Adipocyte (in vitro differentiated cells): ENCODE results near the gene PREPL.

Source experiments
- DNase-seq: peaks from one replicate; pipeline ENCODE4 v3.0.0-alpha.2; 2015; ENCODE audit warnings: low read depth
- H3K27me3 ChIP-seq: replicated peaks from 2 replicates; pipeline ENCODE4 v1.7.0; 2013; ENCODE audit warnings: mild to moderate bottlenecking, low read length, moderate library complexity; ENCODE audit not compliant: control insufficient read depth, insufficient read depth
- H3K36me3 ChIP-seq: 2 replicates; pipeline ENCODE4 v1.7.0; 2013; ENCODE audit warnings: low read length, mild to moderate bottlenecking, moderate library complexity; ENCODE audit not compliant: control insufficient read depth, insufficient read depth, severe bottlenecking
- H3K4me1 ChIP-seq: 2 replicates; pipeline ENCODE4 v1.7.0; 2013; ENCODE audit warnings: mild to moderate bottlenecking, low read length, moderate library complexity; ENCODE audit not compliant: control insufficient read depth, insufficient read depth
- H3K4me3 ChIP-seq: 2 replicates; pipeline ENCODE4 v1.7.0; 2013; ENCODE audit warnings: mild to moderate bottlenecking, low read length, moderate library complexity
- H3K9ac ChIP-seq: 2 replicates; pipeline ENCODE4 v1.7.0; 2013; ENCODE audit warnings: mild to moderate bottlenecking, low read length, moderate library complexity
- H3K9me3 ChIP-seq: 2 replicates; pipeline ENCODE4 v1.7.0; 2013; ENCODE audit warnings: mild to moderate bottlenecking, low read length, moderate library complexity; ENCODE audit not compliant: control insufficient read depth

The PREPL gene

GRCh38 chr2:44347526-44347925 lies 13.8 kb downstream of the PREPL start:
- H3K9me3 ChIP-seq, result no peaks in the 10 kb centered on the region
- peaks cover 33% of the 10 kb centered on the region for H3K36me3 ChIP-seq
- H3K4me3 ChIP-seq, result peak overlapping the region; percentile 57
- peak overlapping the region; percentile 1 for H3K9ac ChIP-seq
- peak; percentile 28 for DNase-seq
- no peaks in the 10 kb centered on the region for H3K27me3 ChIP-seq
- H3K4me1 ChIP-seq, result peaks cover 46% of the 10 kb centered on the region

DNA sequence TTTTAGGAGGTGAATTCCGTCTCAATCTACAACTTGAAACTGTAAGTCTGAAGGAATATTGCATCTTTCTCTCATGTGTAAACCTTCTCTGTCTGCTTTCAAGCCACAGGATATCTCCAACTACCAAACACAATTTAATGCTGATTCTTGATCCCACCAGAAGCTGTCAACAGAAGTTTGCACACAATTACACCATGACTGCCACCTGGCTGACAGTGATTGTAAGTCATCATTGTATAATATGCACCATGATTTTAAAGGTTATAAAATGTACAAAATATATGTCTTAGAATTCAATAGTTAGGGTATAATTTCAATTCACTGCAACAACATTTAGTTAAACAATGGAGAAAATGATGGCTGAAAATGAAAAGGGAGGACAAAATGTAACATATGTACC lies 18.4 kb downstream of the PREPL start:
- Histone ChIP-seq H3K4me1 (peaks cover 9% of the 10 kb centered on the region), H3K9me3 (no peaks in the 10 kb centered on the region), H3K36me3 (peaks cover 75% of the 10 kb centered on the region), H3K9ac (no peak overlapping the region), H3K27me3 (no peaks in the 10 kb centered on the region), H3K4me3 (no peak overlapping the region)
- no peak for DNase-seq

DNA sequence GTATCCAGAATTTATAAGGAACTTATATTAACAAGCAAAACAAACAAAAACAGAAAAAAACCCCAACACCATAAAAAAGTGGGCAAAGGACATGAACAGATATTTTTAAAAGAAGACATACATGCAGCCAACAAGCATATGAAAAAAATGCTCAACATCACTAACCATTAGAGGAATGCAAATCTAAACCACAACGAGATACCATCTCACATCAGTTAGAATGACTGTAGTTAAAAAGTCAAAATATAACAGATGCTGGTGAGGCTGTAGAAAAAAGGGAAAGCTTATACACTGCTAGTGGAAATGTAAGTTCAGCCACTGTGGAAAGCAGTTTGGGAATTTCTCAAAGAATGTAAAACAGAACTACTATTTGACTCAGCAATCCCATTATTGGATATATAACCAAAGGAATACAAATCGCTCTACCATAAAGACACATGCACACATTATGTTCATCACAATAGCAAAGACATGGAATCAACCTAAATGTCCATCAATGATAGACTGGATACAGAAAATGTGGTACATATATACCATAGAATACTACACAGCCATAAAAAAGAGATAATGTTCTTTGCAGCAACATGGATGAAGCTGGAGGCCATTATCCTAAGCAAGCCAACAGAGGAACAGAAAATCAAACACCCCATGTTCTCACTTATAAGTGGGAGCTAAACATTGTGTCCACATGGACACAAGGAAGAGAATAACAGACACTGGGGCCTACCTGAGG lies 25.3 kb downstream of the PREPL start:
- H3K9ac ChIP-seq, result no peak overlapping the region
- H3K4me3 ChIP-seq, result no peak overlapping the region
- H3K4me1 ChIP-seq, result peaks cover 1% of the 10 kb centered on the region
- peaks cover 61% of the 10 kb centered on the region for H3K36me3 ChIP-seq
- no peaks in the 10 kb centered on the region for H3K27me3 ChIP-seq
- peak; percentile 32 for DNase-seq
- no peaks in the 10 kb centered on the region for H3K9me3 ChIP-seq

GRCh38 chr2:44333994-44334393 lies 27.3 kb downstream of the PREPL start:
- peaks cover 53% of the 10 kb centered on the region for H3K36me3 ChIP-seq
- H3K4me3 ChIP-seq, result no peak overlapping the region
- H3K27me3 ChIP-seq, result no peaks in the 10 kb centered on the region
- H3K9ac ChIP-seq, result no peak overlapping the region
- no peak for DNase-seq
- H3K4me1 ChIP-seq, result peaks cover 7% of the 10 kb centered on the region
- H3K9me3 ChIP-seq, result no peaks in the 10 kb centered on the region

DNA sequence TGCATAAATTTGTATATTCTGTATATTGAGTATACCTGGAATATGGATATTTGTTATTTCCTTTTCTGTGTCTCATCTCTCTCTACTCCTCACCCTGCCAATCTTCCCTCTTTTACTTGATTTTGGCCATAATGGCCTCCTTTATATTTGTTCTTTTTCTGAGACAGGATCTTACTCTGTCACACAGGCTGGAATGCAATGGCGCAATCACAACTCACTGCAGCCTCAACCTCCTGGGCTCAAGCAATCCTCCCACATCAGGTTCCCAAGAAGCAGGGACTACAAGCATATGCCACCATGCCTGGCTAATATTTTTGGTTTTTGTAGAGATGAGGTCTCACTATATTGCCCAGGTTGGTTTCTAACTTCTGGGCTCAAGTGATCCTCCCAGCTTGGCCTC lies 30.5 kb downstream of the PREPL start:
- no peak overlapping the region for H3K9ac ChIP-seq
- DNase-seq, result peak; percentile 74
- no peak overlapping the region for H3K4me3 ChIP-seq
- H3K27me3 ChIP-seq, result no peaks in the 10 kb centered on the region
- H3K4me1 ChIP-seq, result peaks cover 7% of the 10 kb centered on the region
- H3K9me3 ChIP-seq, result no peaks in the 10 kb centered on the region
- peaks cover 36% of the 10 kb centered on the region for H3K36me3 ChIP-seq

DNA sequence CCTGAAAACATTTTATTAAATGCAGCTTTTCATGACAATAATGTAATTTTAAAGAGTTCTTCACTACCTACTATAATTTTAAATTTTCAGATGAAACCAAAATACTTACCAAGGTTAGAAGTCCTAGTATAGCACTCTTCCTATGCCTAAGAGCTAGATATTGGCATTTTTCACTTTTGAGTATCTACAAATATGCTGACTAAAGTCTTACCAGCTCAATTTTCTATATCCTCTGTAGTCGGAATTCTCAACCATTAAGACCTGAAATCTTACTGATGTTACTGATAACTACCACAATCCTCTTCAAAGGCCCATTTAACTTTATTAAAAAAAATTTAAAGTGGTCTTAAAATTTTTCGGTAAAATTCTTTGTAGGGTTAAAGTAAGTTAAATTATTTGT lies 32.0 kb downstream of the PREPL start:
- Histone ChIP-seq H3K27me3 (no peaks in the 10 kb centered on the region), H3K9ac (no peak overlapping the region), H3K36me3 (peaks cover 35% of the 10 kb centered on the region), H3K9me3 (no peaks in the 10 kb centered on the region), H3K4me3 (no peak overlapping the region), H3K4me1 (peaks cover 20% of the 10 kb centered on the region)
- no peak for DNase-seq

GRCh38 chr2:44328750-44329149 lies 32.5 kb downstream of the PREPL start:
- Histone ChIP-seq H3K36me3 (peaks cover 40% of the 10 kb centered on the region), H3K4me3 (no peak overlapping the region), H3K9ac (no peak overlapping the region), H3K9me3 (no peaks in the 10 kb centered on the region), H3K27me3 (no peaks in the 10 kb centered on the region), H3K4me1 (peaks cover 21% of the 10 kb centered on the region)
- no peak for DNase-seq

- Histone ChIP-seq H3K27me3 (no peaks in the 10 kb centered on the region), H3K4me3 (no peak overlapping the region), H3K36me3 (peaks cover 48% of the 10 kb centered on the region), H3K9ac (no peak overlapping the region), H3K9me3 (no peaks in the 10 kb centered on the region), H3K4me1 (peaks cover 21% of the 10 kb centered on the region)
- DNase-seq, result no peak
Observed at GRCh38 chr2:44326548-44327264, 34.6 kb downstream of the PREPL start.

DNA sequence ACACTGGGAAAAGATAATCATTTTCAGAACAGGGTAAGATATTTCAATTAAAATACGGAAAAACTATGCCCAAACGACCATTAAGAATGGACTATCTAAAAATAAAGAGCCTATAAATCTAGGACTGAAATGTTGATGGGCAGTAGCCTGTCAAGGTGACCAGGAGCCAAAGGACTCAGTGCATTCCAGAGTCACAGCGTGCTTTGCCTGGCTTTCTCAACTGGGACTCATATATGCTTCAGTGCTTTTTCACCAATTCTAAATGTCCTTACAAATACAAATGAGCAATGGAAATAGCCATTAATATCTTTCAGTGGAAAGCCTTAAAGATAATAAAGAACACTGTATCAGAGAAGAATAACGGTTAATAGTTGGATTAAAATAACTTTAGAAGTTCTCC lies 35.4 kb downstream of the PREPL start:
- Histone ChIP-seq H3K4me3 (no peak overlapping the region), H3K36me3 (peaks cover 56% of the 10 kb centered on the region)

GRCh38 chr2:44324971-44325426 lies 36.3 kb downstream of the PREPL start:
- Histone ChIP-seq H3K36me3 (peaks cover 61% of the 10 kb centered on the region), H3K4me1 (peaks cover 13% of the 10 kb centered on the region), H3K9ac (no peak overlapping the region), H3K4me3 (no peak overlapping the region), H3K9me3 (no peaks in the 10 kb centered on the region), H3K27me3 (no peaks in the 10 kb centered on the region)
- DNase-seq, result peak; percentile 69

More for the DNA sequence above, 35.4 kb downstream of the PREPL start:
- no peak for DNase-seq
- peaks cover 18% of the 10 kb centered on the region for H3K4me1 ChIP-seq
- no peaks in the 10 kb centered on the region for H3K9me3 ChIP-seq
- no peak overlapping the region for H3K9ac ChIP-seq
- H3K27me3 ChIP-seq, result no peaks in the 10 kb centered on the region

DNA sequence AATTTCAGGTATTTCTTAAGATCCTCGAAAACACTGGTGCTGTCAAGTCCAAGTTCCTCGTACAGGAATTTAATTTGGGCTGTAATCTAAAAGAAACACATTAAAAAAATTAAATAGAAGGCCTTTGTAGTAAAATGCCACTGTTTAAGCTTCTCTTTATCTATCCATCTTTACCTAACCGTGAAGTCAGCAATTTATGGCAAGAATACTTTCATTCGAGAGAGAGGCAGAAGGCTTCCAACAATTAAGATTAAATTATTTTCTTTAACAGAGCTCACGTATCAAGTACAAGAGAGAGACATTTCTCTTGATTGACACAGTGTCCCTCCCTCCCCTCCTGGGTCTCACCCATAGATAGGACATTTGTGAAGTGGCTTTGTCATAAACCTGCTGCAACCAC lies 39.9 kb downstream of the PREPL start:
- H3K27me3 ChIP-seq, result no peaks in the 10 kb centered on the region
- DNase-seq, result no peak
- H3K9me3 ChIP-seq, result no peaks in the 10 kb centered on the region
- no peak overlapping the region for H3K9ac ChIP-seq
- H3K4me1 ChIP-seq, result peaks cover 13% of the 10 kb centered on the region
- peaks cover 73% of the 10 kb centered on the region for H3K36me3 ChIP-seq
- no peak overlapping the region for H3K4me3 ChIP-seq
